KMS-11 (cell line): ENCODE results near the gene CA7.
"Not testable (repeated sequence)": the region's sequence is repeated elsewhere in the genome, so short reads cannot be mapped to it uniquely, and the experiment has no call there.

ENCODE experiments used
- H2AFZ ChIP-seq: fragments of 200-600 bp; sonication (generic); 2 replicates; pipeline ENCODE4 v1.6.1; 2016; ENCODE audit warnings: antibody characterized with exemption, mixed run types, low read depth
- H3K27ac ChIP-seq: fragments of 200-600 bp; sonication (generic); 2 replicates; pipeline ENCODE4 v1.6.1; 2016; ENCODE audit warnings: mild to moderate bottlenecking, mixed run types
- H3K27me3 ChIP-seq: fragments of 200-600 bp; sonication (generic); 2 replicates; pipeline ENCODE4 v1.6.1; 2017; ENCODE audit warnings: mild to moderate bottlenecking, low read depth, mixed run types, moderate library complexity; ENCODE audit not compliant: insufficient read depth
- H3K36me3 ChIP-seq: fragments of 200-600 bp; sonication (generic); 2 replicates; pipeline ENCODE4 v1.6.1; 2017; ENCODE audit warnings: mild to moderate bottlenecking, mixed run types; ENCODE audit not compliant: insufficient read depth
- H3K4me1 ChIP-seq: fragments of 200-600 bp; sonication (generic); 2 replicates; pipeline ENCODE4 v1.6.1; 2016; ENCODE audit warnings: mild to moderate bottlenecking, low read depth, mixed run types; ENCODE audit not compliant: poor library complexity, severe bottlenecking
- H3K4me2 ChIP-seq: fragments of 200-600 bp; sonication (generic); 2 replicates; pipeline ENCODE4 v1.7.0; 2016; ENCODE audit warnings: mild to moderate bottlenecking, mixed run types
- H3K4me3 ChIP-seq: fragments of 200-600 bp; sonication (generic); IDR thresholded peaks from 2 replicates; pipeline ENCODE4 v1.6.1; 2017; ENCODE audit warnings: low read depth, low read length, mixed read lengths; ENCODE audit not compliant: insufficient read depth
- H3K79me2 ChIP-seq: fragments of 200-600 bp; sonication (generic); 2 replicates; pipeline ENCODE4 v1.6.1; 2016; ENCODE audit warnings: low read depth, mixed run types; ENCODE audit not compliant: insufficient read depth
- H3K9ac ChIP-seq: fragments of 200-600 bp; sonication (generic); 2 replicates; pipeline ENCODE4 v1.6.1; 2016; ENCODE audit warnings: mild to moderate bottlenecking, mixed run types
- H4K20me1 ChIP-seq: fragments of 200-600 bp; sonication (generic); 2 replicates; pipeline ENCODE4 v1.6.1; 2016; ENCODE audit warnings: mild to moderate bottlenecking, mixed run types; ENCODE audit not compliant: insufficient read depth
- CTCF ChIP-seq: fragments of 200-600 bp; sonication (generic); conservative IDR thresholded peaks from 2 replicates; pipeline ENCODE4 v1.6.1; 2017; ENCODE audit warnings: low read depth, mild to moderate bottlenecking, antibody characterized with exemption, low read length, moderate library complexity, mixed read lengths

CA7 gene

GRCh38 chr16:66859397-66860068, 15.3 kb downstream of the CA7 start:
- Histone ChIP-seq H3K9ac (no peak overlapping the region), H2AFZ (no peak overlapping the region), H4K20me1 (no peaks in the 10 kb centered on the region), H3K4me3 (no peak overlapping the region), H3K4me2 (no peak overlapping the region), H3K36me3 (no peaks in the 10 kb centered on the region), H3K79me2 (no peaks in the 10 kb centered on the region), H3K27ac (no peak overlapping the region), H3K27me3 (no peaks in the 10 kb centered on the region), H3K4me1 (peaks cover 5% of the 10 kb centered on the region)
- no peak for TF ChIP-seq CTCF

GRCh38 chr16:66862023-66862520, 17.9 kb downstream of the CA7 start:
- Histone ChIP-seq H3K27me3 (no peaks in the 10 kb centered on the region), H3K4me3 (no peak overlapping the region), H2AFZ (no peak overlapping the region), H3K4me1 (peaks cover 5% of the 10 kb centered on the region), H3K4me2 (no peak overlapping the region), H3K36me3 (no peaks in the 10 kb centered on the region), H3K27ac (no peak overlapping the region), H3K79me2 (no peaks in the 10 kb centered on the region), H4K20me1 (no peaks in the 10 kb centered on the region), H3K9ac (no peak overlapping the region)
- no peak for TF ChIP-seq CTCF

- H3K79me2 ChIP-seq: no peaks in the 10 kb centered on the region
- TF ChIP-seq CTCF: no peak
- no peaks in the 10 kb centered on the region for H4K20me1 ChIP-seq
Observed at GRCh38 chr16:66863707-66864106, 19.5 kb downstream of the CA7 start.

GRCh38 chr16:66869424-66869823, 25.2 kb downstream of the CA7 start:
- no peak overlapping the region for H3K27ac ChIP-seq

More at GRCh38 chr16:66863707-66864106, 19.5 kb downstream of the CA7 start:
- Histone ChIP-seq H3K4me2 (no peak overlapping the region), H3K27me3 (no peaks in the 10 kb centered on the region), H3K9ac (no peak overlapping the region), H3K27ac (no peak overlapping the region), H3K36me3 (no peaks in the 10 kb centered on the region), H3K4me3 (no peak overlapping the region), H2AFZ (no peak overlapping the region), H3K4me1 (peaks cover 5% of the 10 kb centered on the region)

GRCh38 chr16:66871363-66871762, 27.1 kb downstream of the CA7 start:
- not testable (repeated sequence) for H3K27ac ChIP-seq, H3K9ac ChIP-seq, H3K36me3 ChIP-seq, H4K20me1 ChIP-seq, H3K4me2 ChIP-seq, H3K27me3 ChIP-seq, H3K79me2 ChIP-seq, H3K4me3 ChIP-seq, H2AFZ ChIP-seq
- H3K4me1 ChIP-seq: peaks cover 40% of the 10 kb centered on the region

More at GRCh38 chr16:66869424-66869823, 25.2 kb downstream of the CA7 start:
- TF ChIP-seq CTCF: no peak
- no peaks in the 10 kb centered on the region for H4K20me1 ChIP-seq
- H2AFZ ChIP-seq: no peak overlapping the region
- H3K79me2 ChIP-seq: no peaks in the 10 kb centered on the region
- no peaks in the 10 kb centered on the region for H3K27me3 ChIP-seq
- H3K4me3 ChIP-seq: no peak overlapping the region
- H3K4me2 ChIP-seq: no peak overlapping the region
- H3K9ac ChIP-seq: no peak overlapping the region
- H3K36me3 ChIP-seq: no peaks in the 10 kb centered on the region
- H3K4me1 ChIP-seq: peaks cover 21% of the 10 kb centered on the region
